HepG2 (cell line): ENCODE measurements around the gene CHST13. TPM values are rescaled to one million over a fixed set of nuclear protein-coding genes. Genes with fewer than 3 reads are reported as not detected.

Experiments
- ATAC-seq: fragments of 200-7000 bp; cut with Tn5 transposase; 3 replicates; pipeline ENCODE4 v1.9.1; 2020; ENCODE audit warnings: mild to moderate bottlenecking, moderate library complexity
- BruUV-seq: library from RNA; stranded (reverse); fragments of 400-500 nt; replicated peaks from 2 replicates; lab custom pipeline; 2021; lab: Mats Ljungman, UMichigan
- CTCF ChIA-PET: fragments of 300-600 bp; formaldehyde crosslinking; extraction: SDS; loops from one replicate; lab custom pipeline; 2021; ENCODE audit warnings: low total read pairs, inconsistent platforms, low intra/inter-chr PET ratio; lab: Yijun Ruan, JAX
- POLR2A ChIA-PET: fragments of 350-600 bp; sonication (Branson Sonifier 250); formaldehyde crosslinking; loops from one replicate; lab custom pipeline; 2020; ENCODE audit warnings: antibody characterized with exemption, inconsistent platforms; lab: Yijun Ruan, JAX
- DNase-seq: peaks from one replicate; pipeline ENCODE4 v3.0.0-alpha.2; 2015; ENCODE audit warnings: low spot score
- FAIRE-seq: peaks from 3 replicates; lab custom pipeline; 2011; peaks lifted over from hg19 to GRCh38; lab: Jason Lieb, UNC
- H2AFZ ChIP-seq: one replicate; pipeline ENCODE4 v1.6.1; 2011; ENCODE audit warnings: low read length, inconsistent platforms
- H3K27ac ChIP-seq: fragments of 300-600 bp; 3 replicates; pipeline ENCODE4 v1.8.0; 2011; ENCODE audit warnings: mixed run types, mild to moderate bottlenecking, mixed read lengths, low read length, inconsistent platforms; ENCODE audit not compliant: insufficient read depth; ENCODE audit errors: extremely low read length
- H3K27me3 ChIP-seq, 2 experiments: fragments of 200-600 bp in 1 of 2; 2 replicates in 1 of 2; 3 replicates in 1 of 2; pipeline versions ENCODE4 v1.6.0 to v1.8.0; 2011; ENCODE audit warnings: low read length in 2 of 2, mild to moderate bottlenecking in 2 of 2, moderate library complexity in 2 of 2, inconsistent platforms in 1 of 2; ENCODE audit not compliant: insufficient read depth in 2 of 2, control insufficient read depth in 1 of 2
- H3K36me3 ChIP-seq, 2 experiments: fragments of 200-600 bp in 1 of 2; replicated peaks in 1 of 2; 2 replicates in 1 of 2; 3 replicates in 1 of 2; pipeline versions ENCODE4 v1.5.1 to v1.8.0; 2011; ENCODE audit warnings: low read length in 2 of 2, inconsistent platforms in 1 of 2; ENCODE audit not compliant: insufficient read depth in 2 of 2, control insufficient read depth in 1 of 2
- H3K4me1 ChIP-seq: 2 replicates; pipeline ENCODE4 v1.5.1; 2012; ENCODE audit warnings: low read length, inconsistent platforms; ENCODE audit not compliant: insufficient read depth
- H3K4me2 ChIP-seq: 2 replicates; pipeline ENCODE4 v1.6.0; 2011; ENCODE audit warnings: low read depth, low read length, inconsistent platforms
- H3K4me3 ChIP-seq, 3 experiments: fragments of 200-600 bp in 1 of 3; sonication (generic), shearing (Covaris generic) in 1 of 3; replicated peaks in 1 of 3; 2 replicates each; pipeline ENCODE4 v1.5.1; 2011 to 2016; ENCODE audit warnings: low read length in 3 of 3, inconsistent platforms in 2 of 3, low read depth in 2 of 3, mild to moderate bottlenecking in 2 of 3, control low read depth in 1 of 3, mixed read lengths in 1 of 3; ENCODE audit not compliant: insufficient read depth in 1 of 3
- H3K79me2 ChIP-seq: one replicate; pipeline ENCODE4 v1.6.1; 2011; ENCODE audit warnings: low read length, inconsistent platforms; ENCODE audit not compliant: insufficient read depth
- H3K9ac ChIP-seq: 2 replicates; pipeline ENCODE4 v1.6.0; 2011; ENCODE audit warnings: mild to moderate bottlenecking, low read depth, low read length, inconsistent platforms; ENCODE audit not compliant: insufficient read depth
- H3K9me3 ChIP-seq: 2 replicates; pipeline ENCODE4 v1.5.1; 2012; ENCODE audit warnings: mild to moderate bottlenecking, low read length
- H4K20me1 ChIP-seq: 2 replicates; pipeline ENCODE4 v1.6.0; 2011; ENCODE audit warnings: inconsistent platforms, mild to moderate bottlenecking, low read length, moderate library complexity; ENCODE audit not compliant: insufficient read depth
- FLYWCH1 ChIP-seq: sonication (generic); formaldehyde crosslinking; IDR thresholded peaks from 2 replicates; pipeline ENCODE4 v1.8.1; 2023; ENCODE audit warnings: mild to moderate bottlenecking, missing genetic modification reagents
- GATAD2A ChIP-seq: IDR thresholded peaks from 2 replicates; pipeline ENCODE4 v1.6.1; 2016
- HIC2 ChIP-seq: sonication (generic); formaldehyde crosslinking; IDR thresholded peaks from 2 replicates; pipeline ENCODE4 v1.9.0; 2022; ENCODE audit warnings: low read depth, missing genetic modification reagents
- HIVEP1 ChIP-seq: sonication (generic); formaldehyde crosslinking; IDR thresholded peaks from 2 replicates; pipeline ENCODE4 v1.4.0; 2020; ENCODE audit warnings: mild to moderate bottlenecking, missing genetic modification reagents
- HOXD1 ChIP-seq: sonication (generic); formaldehyde crosslinking; IDR thresholded peaks from 2 replicates; pipeline ENCODE4 v1.5.0; 2020; ENCODE audit warnings: missing genetic modification reagents
- KLF13 ChIP-seq: sonication (generic); formaldehyde crosslinking; IDR thresholded peaks from 2 replicates; pipeline ENCODE4 v1.4.0; 2020; ENCODE audit warnings: mild to moderate bottlenecking, missing genetic modification reagents
- NONO ChIP-seq, 2 experiments: fragments of 450-650 bp in 1 of 2; sonication (generic) in 1 of 2; formaldehyde crosslinking in 1 of 2; IDR thresholded peaks in 1 of 2; conservative IDR thresholded peaks in 1 of 2; 2 replicates each; pipeline versions ENCODE4 v1.6.1 to v1.8.0; 2017 to 2022; ENCODE audit warnings: mild to moderate bottlenecking in 1 of 2, missing genetic modification reagents in 1 of 2, moderate library complexity in 1 of 2
- NPAS2 ChIP-seq: sonication (generic); formaldehyde crosslinking; IDR thresholded peaks from 2 replicates; pipeline ENCODE4 v1.8.0; 2022; ENCODE audit warnings: mild to moderate bottlenecking, missing genetic modification reagents, borderline replicate concordance
- REL ChIP-seq: sonication (generic); formaldehyde crosslinking; conservative IDR thresholded peaks from 2 replicates; pipeline ENCODE4 v1.8.0; 2022; ENCODE audit warnings: mild to moderate bottlenecking, missing genetic modification reagents, moderate library complexity
- SCMH1 ChIP-seq: sonication (generic); formaldehyde crosslinking; IDR thresholded peaks from 2 replicates; pipeline ENCODE4 v1.9.0; 2021; ENCODE audit warnings: missing genetic modification reagents, mild to moderate bottlenecking, borderline replicate concordance
- TERF1 ChIP-seq: sonication (generic); formaldehyde crosslinking; IDR thresholded peaks from 2 replicates; pipeline ENCODE4 v1.8.0; 2022; ENCODE audit warnings: mild to moderate bottlenecking, missing genetic modification reagents, moderate library complexity
- ZBTB7A ChIP-seq: sonication (generic); formaldehyde crosslinking; IDR thresholded peaks from 2 replicates; pipeline ENCODE4 v1.8.0; 2022; ENCODE audit warnings: mild to moderate bottlenecking, missing genetic modification reagents
- ZNF260 ChIP-seq: sonication (generic); formaldehyde crosslinking; IDR thresholded peaks from 2 replicates; pipeline ENCODE4 v1.4.0; 2020; ENCODE audit warnings: missing genetic modification reagents, low read depth, mild to moderate bottlenecking, borderline replicate concordance
- ZNF543 ChIP-seq: sonication (generic); formaldehyde crosslinking; IDR thresholded peaks from 2 replicates; pipeline ENCODE4 v1.4.0; 2020; ENCODE audit warnings: mild to moderate bottlenecking, missing genetic modification reagents
- ZNF780A ChIP-seq: sonication (generic); formaldehyde crosslinking; IDR thresholded peaks from 2 replicates; pipeline ENCODE4 v1.8.0; 2022; ENCODE audit warnings: mild to moderate bottlenecking, missing genetic modification reagents, moderate library complexity
- WGBS: methylation state at CpG from one replicate; pipeline ENCODE4 v1.1.6; 2017; ENCODE audit warnings: low lambda C conversion rate; 5-methylcytosine and 5-hydroxymethylcytosine counted together
- in situ Hi-C: cut with HindIII; loops from 2 replicates; pipeline ENCODE4 v1.10.0; 2017; ENCODE audit warnings: low pct_unique_long_range_greater_than_20kb; ENCODE audit not compliant: extremely low pct_ligation_motif_present
- intact Hi-C: fragments of 100-400 bp; cut with micrococcal nuclease; formaldehyde crosslinking; loops from one replicate; pipeline ENCODE4 v1.10.0; 2022; ENCODE audit not compliant: unreplicated experiment
- polyA plus RNA-seq, 8 experiments: library from polyadenylated mRNA; depleted of rRNA in 3 of 8; stranded (reverse) in 7 of 8; unstranded in 1 of 8; fragments of >200 nt; fragmentation: Illumina TruSeq in 4 of 8; extraction: Trizol in 4 of 8; gene quantifications; 2 replicates each; pipeline versions ENCODE4 v1.2.1 to v1.2.3, GENCODE V29; 2011 to 2016; ENCODE audit warnings: low read depth in 4 of 8, missing spikeins in 1 of 8, mixed read lengths in 1 of 8; ENCODE audit not compliant: insufficient read depth in 1 of 8
- total RNA-seq, 5 experiments: library from RNA; depleted of rRNA; stranded (reverse); fragments of >200 nt; fragmentation: Illumina TruSeq; extraction: Trizol; gene quantifications; 2 replicates each; pipeline ENCODE4 v1.2.3, GENCODE V29; 2016; ENCODE audit warnings: low read depth in 1 of 5

Gene CHST13
- total and polyA plus RNA-seq, 2 of the 13 experiments (the other 11 are each of a cell fraction or from before 2014, with no cell fraction given), result 32.0 to 43.1 TPM

GRCh38 chr3:126510308-126510910 is 13.5 kb upstream of the CHST13 start:
- POLR2A ChIA-PET, result interaction anchor here (1.3 kb wide), 1 partner anchor 8 kb away, joined by 3 read pairs; no protein-coding TSS in a partner anchor
- in situ Hi-C loops, result no loop called here
- BruUV-seq, result no TSS peak

GRCh38 chr3:126511291-126511690 is 12.7 kb upstream of the CHST13 start:
- no TSS peak for BruUV-seq
- CTCF ChIA-PET, result no interaction called here
- H3K4me1 ChIP-seq, result peaks cover 8% of the 10 kb centered on the region; the same call in 1 of the 2 replicates
- ATAC-seq (no peak), DNase-seq (no peak), FAIRE-seq (no peak)
- no peaks in the 10 kb centered on the region for H3K36me3 ChIP-seq
- no peak overlapping the region for H3K4me2 ChIP-seq
- intact Hi-C loops, result no loop called here
- no peaks in the 10 kb centered on the region for H3K9me3 ChIP-seq
- POLR2A ChIA-PET, result interaction anchor here (0.6 to 1.3 kb wide), 2 partner anchors 12 to 17 kb away, joined by 3 to 4 read pairs; no protein-coding TSS in a partner anchor
- in situ Hi-C loops, result no loop called here
- H2AFZ ChIP-seq, result no peak overlapping the region
- peaks cover 0 to 3% of the 10 kb centered on the region in 2 experiments; a peak in 1 of 5 replicates for H3K27me3 ChIP-seq
- WGBS, result 58% methylated on average over 7 of the region's 7 CpGs
- H3K27ac ChIP-seq, result no peak overlapping the region
- H3K4me3 ChIP-seq, result no peak overlapping the region
- no peak overlapping the region for H3K9ac ChIP-seq
- H4K20me1 ChIP-seq, result no peaks in the 10 kb centered on the region
- no peak for TF ChIP-seq REL
- no peak for TF ChIP-seq NPAS2 (CRISPR knock-in tag)
- TF ChIP-seq NONO (IDR thresholded peaks at IDR 0.05), result no peak
- no peak for TF ChIP-seq NONO (CRISPR knock-in tag; conservative IDR thresholded peaks at IDR 0.05)
- no peak for TF ChIP-seq ZNF780A (CRISPR knock-in tag)
- no peak for TF ChIP-seq ZNF260 (CRISPR knock-in tag)
- no peak for TF ChIP-seq ZBTB7A (CRISPR knock-in tag)
- no peak for TF ChIP-seq TERF1 (CRISPR knock-in tag)
- TF ChIP-seq HOXD1 (CRISPR knock-in tag), result no peak
- no peak for TF ChIP-seq KLF13 (CRISPR knock-in tag)
- no peak for TF ChIP-seq FLYWCH1 (CRISPR knock-in tag)
- TF ChIP-seq HIC2 (CRISPR knock-in tag), result no peak
- no peak for TF ChIP-seq ZNF543 (CRISPR knock-in tag)
- TF ChIP-seq GATAD2A (CRISPR knock-in tag), result no peak
- TF ChIP-seq HIVEP1, result no peak
- H3K79me2 ChIP-seq, result no peaks in the 10 kb centered on the region

More at GRCh38 chr3:126510308-126510910, 13.5 kb upstream of the CHST13 start:
- Histone ChIP-seq H3K4me2 (no peak overlapping the region), H3K4me1 (peaks cover 8% of the 10 kb centered on the region; the same call in 1 of the 2 replicates), H2AFZ (no peak overlapping the region), H3K79me2 (no peaks in the 10 kb centered on the region), H3K27me3 (peaks cover 0 to 3% of the 10 kb centered on the region in 2 experiments; a peak in 1 of 5 replicates), H3K36me3 (no peaks in the 10 kb centered on the region), H3K9me3 (no peaks in the 10 kb centered on the region)
- 43% methylated on average over 4 of the region's 22 CpGs for WGBS
- CTCF ChIA-PET, result no interaction called here
- TF ChIP-seq SCMH1 (CRISPR knock-in tag) (no peak), GATAD2A (CRISPR knock-in tag) (no peak)
- TF ChIP-seq, all 625 proteins: peak for 0
- Histone ChIP-seq H3K9ac (no peak overlapping the region), H4K20me1 (no peaks in the 10 kb centered on the region), H3K27ac (no peak overlapping the region), H3K4me3 (no peak overlapping the region)
- intact Hi-C loops, result no loop called here
- FAIRE-seq (no peak), ATAC-seq (peak; percentile 15), DNase-seq (no peak)
